ENCODE measurements around the gene DNAJC5.

The DNAJC5 gene

GRCh38 chr20:63881451-63882226 is 13.3 kb upstream of the DNAJC5 start:
- no peak for DNase-seq (ENCODE audit: low read depth)
- in situ Hi-C loops (cut with HindIII; ENCODE audit: low sequenced_read_pairs) = no loop called here

GRCh38 chr20:63882257-63883200 is 12.4 kb upstream of the DNAJC5 start:
- H3K4me3 ChIP-seq (ENCODE audit: low read depth, low read length) = no peak overlapping the region
- in situ Hi-C loops (cut with HindIII; ENCODE audit: low sequenced_read_pairs) = no loop called here
- no peak for TF ChIP-seq CTCF (IDR thresholded peaks at IDR 0.05; ENCODE audit: low read depth, low read length, missing control alignments)
- DNase-seq (ENCODE audit: low read depth) = no peak

More at GRCh38 chr20:63881451-63882226, 13.3 kb upstream of the DNAJC5 start:
- no peak overlapping the region for H3K4me3 ChIP-seq (ENCODE audit: low read depth, low read length)
- no peak for TF ChIP-seq CTCF (IDR thresholded peaks at IDR 0.05; ENCODE audit: low read depth, low read length, missing control alignments)

GRCh38 chr20:63883201-63883593 is 11.7 kb upstream of the DNAJC5 start:
- DNase-seq (ENCODE audit: low read depth) = no peak
- no peak overlapping the region for H3K4me3 ChIP-seq (ENCODE audit: low read depth, low read length)
- in situ Hi-C loops (cut with HindIII; ENCODE audit: low sequenced_read_pairs) = no loop called here
- TF ChIP-seq CTCF (IDR thresholded peaks at IDR 0.05; ENCODE audit: low read depth, low read length, missing control alignments) = no peak

- DNase-seq (ENCODE audit: low read depth) = no peak
- in situ Hi-C loops (cut with HindIII; ENCODE audit: low sequenced_read_pairs) = no loop called here
- no peak for TF ChIP-seq CTCF (IDR thresholded peaks at IDR 0.05; ENCODE audit: low read depth, low read length, missing control alignments)
- no peak overlapping the region for H3K4me3 ChIP-seq (ENCODE audit: low read depth, low read length)
Observed at GRCh38 chr20:63884506-63885263, 10.2 kb upstream of the DNAJC5 start.

- in situ Hi-C loops (cut with HindIII; ENCODE audit: low sequenced_read_pairs) = no loop called here
Observed at GRCh38 chr20:63885264-63886053, 9.5 kb upstream of the DNAJC5 start.

More at GRCh38 chr20:63885264-63886053, 9.5 kb upstream of the DNAJC5 start:
- no peak for TF ChIP-seq CTCF (IDR thresholded peaks at IDR 0.05; ENCODE audit: low read depth, low read length, missing control alignments)
- DNase-seq (ENCODE audit: low read depth) = no peak
- no peak overlapping the region for H3K4me3 ChIP-seq (ENCODE audit: low read depth, low read length)
